NCI-H2227 treated with DMSO at 0.1 percent for 48 hours (cell line): ENCODE data around the gene MGMT.

Experiments used
- DNase-seq: peaks from one replicate; lab custom pipeline; 2025; lab: John Stamatoyannopoulos, UW

The MGMT gene

GRCh38 chr10:129544205-129545202 lies 77.5 kb downstream of the MGMT start:
- no peak for DNase-seq

DNA sequence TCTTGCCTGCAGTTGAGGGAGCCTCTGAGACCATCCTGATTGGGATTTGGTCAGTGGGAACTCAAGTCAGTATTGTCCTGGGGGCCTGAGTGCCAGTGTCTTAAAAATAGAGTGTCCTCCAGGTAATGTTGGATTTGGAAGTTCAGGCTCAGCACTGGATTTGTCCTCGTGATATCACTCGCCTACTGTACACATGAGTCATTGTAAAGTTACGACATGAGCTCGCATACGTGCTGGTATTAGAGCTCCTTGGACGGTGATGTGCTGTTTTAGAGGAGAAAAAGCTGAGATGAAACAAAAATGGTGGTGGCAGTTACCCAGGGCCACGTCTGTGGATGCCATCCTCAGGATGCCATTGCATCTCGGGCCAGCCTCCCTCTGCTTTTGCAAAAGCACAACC lies 78.2 kb downstream of the MGMT start:
- DNase-seq, result no peak

DNA sequence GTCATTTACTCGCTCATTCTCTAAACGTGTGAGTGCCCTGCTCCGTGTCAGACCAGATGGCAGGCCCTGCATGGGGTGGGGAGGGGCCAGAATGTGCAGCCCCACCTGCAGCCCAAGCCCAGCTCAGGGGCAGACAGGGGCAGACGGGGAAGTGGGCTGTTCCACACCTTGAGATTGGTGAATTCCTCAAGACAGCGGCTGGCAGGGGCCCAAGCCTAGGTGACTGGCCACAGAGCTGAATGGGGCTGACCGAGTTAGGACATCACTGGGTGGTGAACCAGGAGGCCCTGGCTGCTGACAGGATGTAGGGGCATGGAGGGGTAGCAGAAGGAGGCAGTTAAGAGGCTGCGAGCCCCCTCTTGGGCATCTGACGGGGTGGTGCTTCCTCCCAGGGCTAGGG lies 79.1 kb downstream of the MGMT start:
- no peak for DNase-seq

GRCh38 chr10:129547608-129548007 lies 80.6 kb downstream of the MGMT start:
- DNase-seq, result no peak

- DNase-seq, result no peak
Measured at GRCh38 chr10:129548600-129548999, 81.6 kb downstream of the MGMT start.

DNA sequence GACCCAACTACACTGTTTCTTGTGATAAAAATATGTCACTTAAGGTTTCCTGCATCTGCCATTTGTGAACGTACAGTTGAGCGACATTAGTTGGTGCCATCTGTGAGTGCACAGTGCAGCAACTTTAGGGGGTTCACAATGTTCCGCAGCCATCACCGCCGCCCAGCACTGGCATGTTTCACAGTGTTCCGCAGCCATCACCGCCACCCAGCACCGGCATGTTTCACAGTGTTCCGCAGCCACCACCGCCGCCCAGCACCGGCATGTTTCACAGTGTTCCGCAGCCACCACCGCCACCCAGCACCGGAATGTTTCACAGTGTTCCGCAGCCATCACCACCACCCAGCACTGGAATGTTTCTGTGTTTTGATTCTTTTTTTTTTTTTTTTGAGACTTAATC lies 83.0 kb downstream of the MGMT start:
- no peak for DNase-seq

- no peak for DNase-seq
Measured at GRCh38 chr10:129550658-129551057, 83.6 kb downstream of the MGMT start.

GRCh38 chr10:129552119-129552518 lies 85.1 kb downstream of the MGMT start:
- no peak for DNase-seq

GRCh38 chr10:129553928-129554327 lies 86.9 kb downstream of the MGMT start:
- no peak for DNase-seq

DNA sequence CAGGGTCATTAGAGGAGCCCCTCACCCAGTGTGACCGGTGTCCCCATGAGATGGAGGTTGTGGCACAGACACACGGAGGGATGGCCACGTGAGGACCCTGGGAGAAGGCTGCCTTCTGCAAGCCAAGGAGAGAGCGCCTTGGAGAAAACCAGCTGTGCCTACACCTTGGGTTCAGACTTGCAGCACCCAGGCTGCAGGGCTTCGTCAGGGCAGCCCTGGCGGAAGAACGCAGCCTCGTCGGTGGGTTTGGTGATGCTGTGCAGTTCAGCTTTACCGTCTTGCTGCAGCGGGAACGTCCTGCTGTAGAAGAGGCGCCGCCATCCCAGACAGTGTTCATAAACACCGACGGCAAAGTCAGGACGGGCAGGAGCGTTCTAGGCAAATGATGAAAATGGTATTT lies 89.3 kb downstream of the MGMT start:
- no peak for DNase-seq

DNA sequence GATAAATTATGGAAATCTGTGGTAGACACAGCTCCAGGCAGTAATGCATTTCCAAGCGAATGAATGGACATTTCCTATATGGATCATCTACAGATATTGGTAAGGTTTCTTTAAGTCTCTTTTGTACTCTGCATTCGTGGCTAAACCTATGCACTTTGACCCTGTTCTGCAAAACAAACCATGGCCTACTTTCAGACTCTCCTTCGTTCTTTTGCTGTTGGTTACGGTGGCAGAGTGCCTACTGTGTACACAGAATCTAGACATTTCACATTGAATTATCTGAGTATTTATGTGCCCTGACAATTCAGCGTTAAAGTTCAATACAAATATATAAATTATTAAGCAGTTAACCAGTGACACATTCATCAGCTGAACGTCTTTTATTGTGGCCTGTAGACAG lies 93.3 kb downstream of the MGMT start:
- no peak for DNase-seq

- DNase-seq, result no peak
Measured at GRCh38 chr10:129562487-129562886, 95.4 kb downstream of the MGMT start.

DNA sequence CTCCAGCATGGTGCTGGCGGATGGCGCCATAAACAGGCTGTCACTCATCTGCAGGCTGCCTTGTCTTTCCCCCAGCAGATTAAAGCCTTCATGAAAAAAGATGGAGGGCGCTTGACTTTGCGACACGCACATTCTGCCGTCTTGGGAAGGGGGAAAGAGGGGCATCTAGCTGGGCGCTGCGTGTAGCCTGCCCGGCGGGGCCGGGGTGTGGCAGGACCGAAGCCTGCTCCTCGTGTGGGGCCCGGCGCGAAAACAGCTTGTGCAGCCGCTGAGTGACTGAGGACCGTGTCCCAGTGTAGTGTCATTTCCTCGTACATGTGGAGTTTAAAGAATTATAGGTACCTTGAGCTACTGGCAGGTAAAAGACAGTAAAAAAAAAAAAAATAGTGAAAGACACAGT lies 97.9 kb downstream of the MGMT start:
- no peak for DNase-seq

DNA sequence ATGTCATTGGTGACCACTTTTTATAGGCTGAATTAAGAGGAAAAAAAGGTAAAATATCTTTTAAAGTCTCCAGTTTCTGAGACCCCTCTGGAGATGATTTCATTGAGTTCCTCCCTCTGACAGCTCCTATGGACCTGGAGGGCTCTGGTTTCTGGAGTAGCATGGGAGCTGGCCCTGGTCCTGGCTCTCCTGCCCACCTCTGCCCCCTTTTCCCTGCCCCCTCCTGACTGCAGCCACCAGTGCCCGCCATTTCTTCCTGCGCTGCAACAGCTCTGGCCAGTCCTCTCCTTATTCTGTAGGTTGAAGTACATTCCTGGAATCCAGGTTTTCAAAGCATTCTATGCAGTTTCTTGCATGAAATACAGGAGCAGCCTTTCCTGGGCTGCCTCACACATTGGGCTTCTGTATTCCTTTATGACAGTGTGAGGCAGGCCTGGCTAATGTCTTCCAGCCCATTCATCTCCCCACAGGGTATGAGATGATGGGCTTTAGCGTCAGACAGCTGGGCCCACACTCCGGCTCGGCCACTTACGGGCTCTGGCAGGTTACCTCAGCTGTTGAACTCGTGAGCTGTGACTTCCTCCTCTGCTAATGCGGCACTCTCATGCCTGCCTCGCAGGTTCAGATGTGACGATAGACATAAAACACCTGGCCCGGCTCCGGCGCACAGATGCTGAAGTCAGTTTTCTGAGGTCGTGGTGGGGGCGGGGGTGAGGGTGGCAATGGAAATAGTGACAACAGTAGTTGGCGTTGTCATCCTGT lies 101.7 kb downstream of the MGMT start:
- DNase-seq, result no peak

- no peak for DNase-seq
Measured at GRCh38 chr10:129570185-129570584, 103.1 kb downstream of the MGMT start.

DNA sequence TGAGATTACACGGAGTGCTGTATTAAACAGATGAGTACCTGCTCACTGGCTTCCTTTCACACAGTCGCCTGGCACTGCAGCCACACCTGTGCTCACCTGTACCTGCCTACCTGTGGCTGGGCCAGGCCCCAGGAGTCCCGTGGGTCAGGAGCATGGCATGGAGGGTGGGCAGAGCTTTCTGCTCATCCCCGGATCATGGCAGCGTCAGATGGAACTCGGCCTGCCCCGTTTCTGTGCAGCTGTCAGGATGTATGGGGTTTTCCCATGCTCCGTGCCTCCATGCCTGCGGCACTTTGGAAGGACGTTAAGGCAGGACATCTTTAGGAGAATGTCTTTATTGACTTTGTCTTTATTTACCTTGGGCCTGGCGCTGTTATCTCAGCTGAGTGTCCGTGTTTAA lies 112.2 kb downstream of the MGMT start:
- no peak for DNase-seq

- no peak for DNase-seq
Measured at GRCh38 chr10:129580010-129580409, 113.0 kb downstream of the MGMT start.

GRCh38 chr10:129580901-129581300 lies 113.9 kb downstream of the MGMT start:
- DNase-seq, result no peak

DNA sequence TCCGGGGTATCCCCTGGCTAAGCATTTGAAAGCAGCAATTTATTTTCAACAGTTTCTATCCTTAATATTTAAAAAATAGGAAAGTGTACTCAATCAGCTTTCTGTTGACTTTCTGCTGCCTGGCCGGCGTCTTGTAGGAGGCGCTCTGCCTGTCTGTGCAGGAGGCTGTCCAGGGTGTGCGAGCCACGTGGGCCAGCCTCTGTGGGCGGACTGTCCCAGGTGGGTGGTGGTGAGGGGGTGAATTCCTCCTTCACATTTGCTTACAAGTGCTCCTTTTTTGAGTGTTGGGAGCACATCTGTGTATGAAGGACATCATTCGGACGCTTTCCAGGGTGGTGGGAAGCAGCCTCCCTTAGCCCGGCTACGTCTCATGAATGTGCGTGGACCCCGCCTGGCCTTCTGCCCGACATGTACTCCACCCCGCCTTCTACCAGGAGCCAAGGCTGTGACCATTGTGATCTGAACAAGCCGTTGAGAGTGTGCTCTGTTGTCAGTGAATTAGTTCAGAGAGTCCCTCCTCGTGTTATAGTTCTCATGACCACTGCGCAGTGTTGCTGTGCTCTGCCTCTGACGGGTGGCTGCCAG lies 114.9 kb downstream of the MGMT start:
- no peak for DNase-seq

GRCh38 chr10:129583831-129584230 lies 116.8 kb downstream of the MGMT start:
- no peak for DNase-seq

DNA sequence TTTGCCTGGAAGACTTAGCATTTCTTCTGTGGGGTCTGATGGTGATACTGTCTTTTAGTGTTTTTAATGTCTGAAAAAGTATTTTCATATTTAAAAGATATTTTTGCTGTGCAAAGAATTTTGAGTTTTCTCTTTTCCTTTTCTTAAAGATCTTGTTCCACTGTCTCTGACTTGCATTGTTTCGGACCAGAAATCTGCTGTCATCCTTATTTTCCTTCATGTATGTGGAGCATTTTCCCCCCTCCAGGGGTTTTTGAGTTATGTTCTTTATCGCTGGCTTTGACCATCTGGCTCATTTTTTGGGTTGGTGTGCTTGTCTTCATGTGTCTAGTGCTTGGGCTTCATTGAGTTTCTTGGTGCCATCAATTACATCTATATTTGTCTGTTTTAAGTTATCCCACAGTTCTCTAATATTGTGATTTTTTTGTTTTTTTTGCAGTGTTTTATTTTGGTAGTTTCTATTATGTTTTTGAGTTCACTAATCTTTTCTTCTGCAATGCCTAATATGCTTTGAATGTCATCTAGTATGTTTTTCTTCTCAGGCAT lies 119.9 kb downstream of the MGMT start:
- no peak for DNase-seq

DNA sequence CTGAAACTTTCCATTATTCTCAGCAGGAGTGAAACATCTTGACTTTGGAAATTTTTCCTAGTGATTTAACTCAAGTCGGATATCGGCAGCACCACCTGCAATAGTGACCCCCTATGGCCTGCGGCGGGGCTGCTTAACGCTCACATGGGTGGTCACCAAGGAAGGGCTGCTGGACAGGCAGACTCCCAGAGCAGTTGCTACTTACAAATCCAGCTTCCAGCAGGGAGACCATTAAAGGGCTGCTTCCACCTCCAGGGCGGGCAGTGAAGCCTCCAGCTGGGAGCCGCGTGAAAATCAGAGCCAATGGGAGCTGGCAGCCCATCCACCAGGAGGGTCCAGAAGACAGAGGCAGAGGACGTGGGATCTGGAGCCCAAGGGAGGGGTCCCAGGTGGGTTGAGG lies 122.5 kb downstream of the MGMT start:
- no peak for DNase-seq

DNA sequence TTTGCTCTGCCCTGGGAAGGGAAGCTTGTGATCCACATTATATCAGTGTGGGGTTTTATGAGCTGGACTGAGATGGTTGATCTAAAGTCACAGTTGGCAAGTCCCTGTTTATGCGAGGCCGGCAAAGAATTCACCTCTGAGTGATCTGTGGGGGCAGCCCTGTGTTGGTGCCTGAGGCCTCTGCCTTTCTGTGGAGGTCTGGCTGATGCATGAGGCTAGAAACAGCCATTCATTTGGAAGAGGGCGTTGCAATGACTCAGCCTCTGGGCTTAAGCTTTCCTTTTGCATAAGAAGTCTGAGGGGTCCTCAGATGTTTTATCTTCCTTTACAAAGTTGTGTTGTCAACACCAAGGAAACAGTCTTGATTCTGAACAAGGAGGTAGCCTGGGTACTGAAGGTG lies 126.9 kb downstream of the MGMT start:
- no peak for DNase-seq
